Measurements from ENCODE around the gene VGLL4. TPM values are rescaled to one million over a fixed set of nuclear protein-coding genes. Genes with fewer than 3 reads are reported as not detected.

The VGLL4 gene
- polyA plus RNA-seq, 3 donors = 106 to 114 (median 110) TPM

GRCh38 chr3:11567516-11568467 lies 75.9 kb downstream of the VGLL4 start:
- no peak for DNase-seq (ENCODE audit: low read depth in 3 of 3, low spot score in 2 of 3)

DNA sequence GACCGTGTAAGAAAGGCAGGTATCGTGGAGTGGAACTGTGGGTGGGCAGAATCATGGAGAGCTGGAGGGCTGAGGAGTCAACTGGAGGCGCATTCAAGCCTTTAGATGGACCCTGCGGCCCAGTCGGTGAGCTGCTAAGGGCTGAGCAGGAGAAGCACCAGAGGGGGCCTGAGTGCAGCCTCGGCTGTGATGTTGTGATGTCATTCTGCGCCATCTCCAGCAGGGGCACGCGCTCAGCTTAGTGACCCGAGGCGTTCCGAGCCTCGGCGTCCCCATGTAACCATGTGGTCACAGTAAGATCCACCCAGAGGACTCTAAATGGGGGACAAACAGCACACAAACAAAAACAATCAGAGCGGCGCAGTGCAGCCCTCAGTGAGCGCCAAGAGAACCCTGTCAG lies 76.8 kb downstream of the VGLL4 start:
- no peak for DNase-seq (ENCODE audit: low read depth in 3 of 3, low spot score in 2 of 3)

DNA sequence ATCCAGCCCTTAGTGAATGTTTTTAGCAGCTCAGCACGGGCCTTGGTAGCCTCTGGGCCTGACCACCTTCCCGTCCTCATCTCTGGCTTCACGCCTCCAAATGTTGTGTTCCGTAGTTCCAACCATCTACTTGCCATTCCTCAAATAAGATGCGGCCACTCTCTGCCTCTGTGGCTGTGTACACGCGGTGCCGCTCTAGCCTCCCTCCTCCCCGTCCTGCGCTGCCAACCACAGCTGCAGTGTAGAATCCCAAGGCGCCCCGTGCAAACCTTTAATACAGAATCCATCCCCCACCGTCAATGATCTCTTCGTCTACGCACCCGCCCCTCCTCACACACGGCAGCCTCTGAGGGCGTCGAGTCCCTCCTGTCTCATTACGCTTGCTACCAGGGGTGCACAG lies 77.2 kb downstream of the VGLL4 start:
- DNase-seq (ENCODE audit: low read depth in 3 of 3, low spot score in 2 of 3) = no peak

DNA sequence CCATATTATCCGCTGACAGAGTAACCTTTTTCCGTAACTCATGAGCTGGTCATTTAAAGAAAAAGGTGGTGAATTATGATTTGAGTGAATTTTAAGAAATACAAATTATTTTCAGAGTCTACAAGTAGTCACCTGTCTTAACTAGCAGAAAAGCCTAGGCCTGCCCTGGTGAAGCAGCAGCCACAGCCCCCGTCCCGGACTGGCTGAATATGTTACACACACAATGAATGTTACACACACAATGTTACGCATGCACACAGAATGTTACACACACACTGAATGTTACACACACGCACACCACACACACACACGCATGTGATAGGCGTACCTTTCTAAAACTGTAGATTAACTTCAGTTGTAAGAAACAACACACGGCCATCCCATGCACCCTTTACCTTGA lies 77.8 kb downstream of the VGLL4 start:
- DNase-seq (ENCODE audit: low read depth in 3 of 3, low spot score in 2 of 3) = no peak

- DNase-seq (ENCODE audit: low read depth in 3 of 3, low spot score in 2 of 3) = no peak
These were observed 78.2 kb downstream of the VGLL4 start for GRCh38 chr3:11565492-11565891.

- no peak for DNase-seq (ENCODE audit: low read depth in 3 of 3, low spot score in 2 of 3)
These were observed 78.6 kb downstream of the VGLL4 start for GRCh38 chr3:11565072-11565471.

DNA sequence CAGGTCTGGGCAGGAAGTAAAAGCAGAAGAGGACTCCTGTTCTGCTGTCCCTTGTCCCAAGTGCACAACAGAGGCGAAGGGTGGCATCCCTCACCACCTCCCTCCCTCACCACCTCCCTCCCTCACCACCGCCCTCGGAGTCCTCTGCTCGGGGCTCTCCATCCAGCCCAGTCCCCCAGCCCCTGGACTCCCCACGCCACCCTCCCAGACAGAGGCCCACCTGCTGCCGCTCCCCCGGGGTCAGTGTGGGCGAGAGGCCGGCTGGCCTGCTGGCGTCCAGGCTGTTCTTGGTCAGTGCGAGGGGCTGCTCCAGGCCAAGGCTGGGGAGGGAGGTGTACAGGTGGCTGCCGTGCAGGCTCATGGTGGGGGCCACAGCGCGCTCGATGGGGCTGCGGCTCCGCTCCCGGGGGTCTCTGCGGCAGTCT lies 79.1 kb downstream of the VGLL4 start:
- DNase-seq (ENCODE audit: low read depth in 3 of 3, low spot score in 2 of 3) = no peak

- no peak for DNase-seq (ENCODE audit: low read depth in 3 of 3, low spot score in 2 of 3)
These were observed 79.9 kb downstream of the VGLL4 start for GRCh38 chr3:11563865-11564185.

DNA sequence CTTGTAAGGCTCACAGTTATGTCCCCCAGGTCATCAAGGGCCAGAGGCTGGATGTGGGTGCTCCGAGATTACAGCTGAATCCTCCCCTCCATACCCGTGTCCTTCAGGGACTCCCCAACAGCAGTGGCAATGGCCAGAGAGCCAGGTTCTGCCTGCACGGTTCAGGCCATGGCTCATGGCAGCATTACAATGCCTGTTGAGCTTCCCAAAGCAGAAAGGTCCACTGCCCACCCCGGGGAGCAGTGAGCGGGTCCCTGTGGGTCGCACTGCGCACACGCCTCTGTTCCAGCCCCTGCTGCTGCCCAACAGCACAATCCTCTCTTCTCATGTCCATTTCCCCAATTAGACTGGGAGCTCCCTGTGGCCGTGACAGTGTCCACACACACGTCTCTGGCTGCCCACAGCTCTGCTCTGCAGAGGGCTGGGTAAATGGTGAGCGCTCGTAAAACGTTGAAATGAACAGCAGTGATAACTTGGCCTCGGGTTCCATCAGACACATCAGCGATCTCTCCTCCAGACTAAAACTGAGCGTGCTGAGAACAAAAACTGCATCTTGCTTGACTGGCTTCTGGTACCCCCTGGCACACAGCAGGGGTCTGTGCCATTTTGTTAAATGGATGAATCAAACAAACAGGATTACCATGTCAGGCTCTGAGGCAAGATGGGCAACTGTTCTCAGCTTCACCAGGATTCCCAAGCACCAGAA lies 80.4 kb downstream of the VGLL4 start:
- no peak for DNase-seq (ENCODE audit: low read depth in 3 of 3, low spot score in 2 of 3)

DNA sequence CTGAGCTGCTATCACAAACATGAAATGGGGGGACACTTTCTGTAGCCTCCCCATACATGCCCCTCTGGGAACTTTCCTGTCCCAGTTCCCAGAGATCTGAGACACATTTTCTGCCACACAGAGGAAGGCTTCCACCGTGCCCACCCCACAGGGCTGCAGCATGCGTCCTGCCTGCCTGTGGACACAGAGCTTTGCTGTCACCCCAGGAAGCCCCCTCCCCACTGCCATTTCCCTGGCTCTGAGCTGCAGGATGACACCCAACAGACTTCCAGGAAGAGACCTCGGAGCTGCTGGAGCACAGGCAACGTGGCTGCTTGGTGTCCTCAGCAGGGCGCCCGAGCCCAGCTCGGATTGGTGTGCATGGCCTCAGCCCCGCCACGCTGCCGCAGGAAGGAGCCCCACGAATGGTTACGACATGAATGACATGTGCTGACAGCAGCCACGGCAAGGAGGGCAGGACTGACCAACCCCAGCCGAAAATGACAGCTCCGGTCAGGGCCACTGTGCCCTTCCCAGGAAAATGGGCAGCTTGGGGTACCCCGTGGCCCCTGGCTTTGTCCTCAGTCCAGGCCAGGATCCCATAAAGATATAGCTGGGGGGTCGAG lies 81.3 kb downstream of the VGLL4 start:
- DNase-seq (ENCODE audit: low read depth in 3 of 3, low spot score in 2 of 3) = no peak

DNA sequence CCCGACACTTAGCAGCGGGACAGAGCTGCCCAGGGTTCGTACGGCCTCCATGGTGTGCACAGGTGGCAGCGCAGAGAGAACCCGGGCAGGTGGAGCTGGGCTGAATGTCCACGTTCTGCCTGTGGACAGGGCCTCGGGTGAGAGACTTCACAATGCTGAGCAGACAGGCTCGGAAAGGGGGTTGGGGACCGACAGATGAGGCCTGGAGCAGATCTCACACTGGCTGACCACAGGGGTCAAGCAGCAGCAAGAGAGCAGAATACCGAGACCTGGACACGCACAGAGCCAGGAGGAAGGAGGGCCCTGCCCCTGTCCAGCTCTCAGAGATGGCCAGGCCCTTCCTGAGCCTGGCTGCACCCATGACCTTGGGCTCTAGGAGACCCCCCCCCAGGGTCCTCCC lies 83.0 kb downstream of the VGLL4 start:
- no peak for DNase-seq (ENCODE audit: low read depth in 3 of 3, low spot score in 2 of 3)

DNA sequence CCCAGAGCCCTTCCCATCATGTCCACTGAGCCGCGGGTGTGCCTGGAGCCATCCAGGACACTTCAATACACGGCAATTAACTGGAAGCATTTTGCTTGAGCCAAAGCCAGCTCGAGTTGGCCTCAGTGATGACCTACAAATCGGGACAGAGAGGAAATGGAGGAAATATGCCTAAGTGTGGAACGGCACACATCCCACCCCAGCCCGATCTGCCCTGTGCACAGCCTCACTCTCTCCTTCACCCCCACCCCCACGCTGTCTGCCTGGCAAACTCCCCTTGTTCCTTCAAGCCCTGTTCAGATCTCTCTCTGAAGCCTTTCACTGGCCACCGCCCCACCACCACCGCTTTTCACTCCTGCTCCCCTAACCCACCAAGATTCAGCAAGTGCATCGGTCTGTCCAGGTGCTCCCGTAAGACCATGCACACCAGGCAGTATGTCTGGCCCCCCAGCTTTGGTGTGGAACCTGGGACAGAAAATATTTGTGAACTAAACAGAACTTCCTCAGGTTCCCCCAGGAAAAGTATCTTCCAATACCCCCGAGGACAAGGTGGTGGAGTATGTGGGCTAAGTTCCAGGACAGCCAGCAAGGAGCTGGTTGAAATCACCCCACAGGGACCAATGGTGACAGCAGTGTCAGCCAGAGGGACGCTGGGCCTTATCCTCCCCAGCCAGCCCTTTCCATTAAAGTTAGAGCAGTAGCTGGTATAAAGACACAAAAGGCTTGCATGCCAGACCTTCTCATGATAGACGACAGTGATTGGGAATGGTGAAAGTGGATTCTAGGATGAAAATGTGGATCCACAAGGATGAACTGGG lies 83.7 kb downstream of the VGLL4 start:
- no peak for DNase-seq (ENCODE audit: low read depth in 3 of 3, low spot score in 2 of 3)

DNA sequence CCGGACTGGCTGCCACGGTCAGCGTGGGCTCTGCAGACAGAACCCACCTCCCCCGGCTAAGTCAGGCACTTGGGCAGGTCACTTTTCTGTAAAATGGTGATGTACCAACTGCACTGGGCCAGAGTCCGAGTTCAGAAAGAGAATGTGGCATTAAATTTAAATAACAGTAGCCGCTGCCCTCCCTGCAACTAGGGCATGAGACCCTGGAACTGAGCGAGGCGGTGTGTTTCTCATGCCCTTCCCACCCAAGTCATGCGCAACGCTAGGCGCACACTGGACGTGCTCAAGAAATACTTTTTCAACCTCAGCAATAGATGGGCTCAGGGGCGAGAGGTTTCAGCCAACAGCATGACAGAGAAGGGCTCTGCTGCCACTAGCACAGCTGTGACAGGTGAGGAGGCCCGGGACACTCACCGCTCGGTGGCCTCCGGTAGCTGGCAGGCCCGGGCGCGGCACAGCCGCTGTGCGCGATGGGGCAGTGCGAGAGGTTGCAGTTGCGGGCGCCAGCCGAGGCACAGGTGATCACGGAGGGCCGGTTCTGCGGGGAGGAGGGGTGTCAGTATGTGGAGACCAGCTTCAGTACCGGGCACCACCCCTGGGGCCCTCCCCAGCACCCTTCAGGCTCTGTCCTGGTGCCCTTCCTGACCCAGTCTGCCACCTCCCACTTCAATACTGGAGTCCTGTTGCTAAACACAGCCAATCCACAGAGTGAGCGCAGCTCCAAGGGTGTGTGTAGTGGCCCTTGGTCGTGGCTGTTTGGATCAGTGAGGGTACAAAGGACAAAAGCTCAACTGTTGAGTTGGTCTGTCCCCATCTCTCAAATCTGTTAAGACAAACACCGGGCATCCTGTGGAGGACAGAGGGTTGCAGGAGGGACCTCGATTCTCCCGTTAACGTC lies 84.5 kb downstream of the VGLL4 start:
- no peak for DNase-seq (ENCODE audit: low read depth in 3 of 3, low spot score in 2 of 3)

- DNase-seq (ENCODE audit: low read depth in 3 of 3, low spot score in 2 of 3) = no peak
These were observed 85.3 kb downstream of the VGLL4 start for GRCh38 chr3:11558411-11558903.

- no peak for DNase-seq (ENCODE audit: low read depth in 3 of 3, low spot score in 2 of 3)
These were observed 85.7 kb downstream of the VGLL4 start for GRCh38 chr3:11558002-11558401.

- DNase-seq (ENCODE audit: low read depth in 3 of 3, low spot score in 2 of 3) = no peak
These were observed 86.7 kb downstream of the VGLL4 start for GRCh38 chr3:11556851-11557644.

GRCh38 chr3:11555881-11556633 lies 87.7 kb downstream of the VGLL4 start:
- DNase-seq (ENCODE audit: low read depth in 3 of 3, low spot score in 2 of 3) = no peak

GRCh38 chr3:11555211-11555782 lies 88.4 kb downstream of the VGLL4 start:
- no peak for DNase-seq (ENCODE audit: low read depth in 3 of 3, low spot score in 2 of 3)

Measured in right renal cortex interstitium (tissue), 3 donors.